ENCODE measurements around the gene ZPR1. TPM values are rescaled to one million over a fixed set of nuclear protein-coding genes. Genes with fewer than 3 reads are reported as not detected.

Gene ZPR1
- total and polyA plus RNA-seq, 2 of the 4 experiments (the other 2 are of a cell fraction), result 40.8 to 52.0 TPM

GRCh38 chr11:116790167-116791001 is 2.6 kb upstream of the ZPR1 start (continued):
- no peak for TF ChIP-seq CTCF (conservative IDR thresholded peaks at IDR 0.05; ENCODE audit: low read depth, low read length)

- H4K91ac ChIP-seq (ENCODE audit: insufficient read depth, low read depth, low read length), result 0 out of 2 replicates have a peak overlapping the region, but pooled peaks have one; percentile 75
- in situ Hi-C loops (cut with MboI; ENCODE audit: low sequenced_read_pairs) (loop anchor here (5.0 kb wide), 1 partner anchor 443 kb away; the partner anchor contains the start of genes PCSK7 and RNF214), dilution Hi-C loops (cut with HindIII; ENCODE audit: low sequenced_read_pairs, unreplicated experiment) (no loop called here), intact Hi-C loops (cut with micrococcal nuclease) (loop anchor here (1.0 kb wide), 1 partner anchor 47 kb away; no protein-coding TSS in a partner anchor)
- WGBS, 2 experiments (ENCODE audit: extremely low coverage in 2 of 2, insufficient read length in 1 of 2), result no CpG with 5 or more reads among the region's 4 CpGs
- H3K4ac ChIP-seq (ENCODE audit: low read depth, low read length), result no peak overlapping the region
- no peak overlapping the region for H3K4me3 ChIP-seq (ENCODE audit: insufficient read depth, low read depth, low read length)
- peaks cover 24% of the 10 kb centered on the region for H3K9me1 ChIP-seq (ENCODE audit: insufficient read depth, low read length)
- no peak overlapping the region for H3K9ac ChIP-seq (ENCODE audit: low read depth, low read length)
- H2BK20ac ChIP-seq (ENCODE audit: low read depth, low read length), result no peak overlapping the region; the same call in 1 of the 2 replicates
- no TSS peak for BruUV-seq (replicated peaks)
- H3K56ac ChIP-seq (ENCODE audit: extremely low read depth, insufficient read depth, low read length), result no peak overlapping the region
- ATAC-seq (ENCODE audit: low read depth), result no peak
- peak overlapping the region; percentile 28 for H2AK9ac ChIP-seq (replicated peaks; ENCODE audit: low read depth, low read length, poor library complexity)
- H2AK5ac ChIP-seq (ENCODE audit: low read depth, low read length), result no peak overlapping the region
- no peaks in the 10 kb centered on the region for H3K27me3 ChIP-seq (ENCODE audit: control insufficient read depth, insufficient read depth, low read length)
- 0 out of 2 replicates have a peak overlapping the region, but pooled peaks have one; percentile 10 for H3K23ac ChIP-seq (ENCODE audit: low read depth, low read length)
- ChIA-PET CTCF (no interaction called here), POLR2A (ENCODE audit: unreplicated experiment) (no interaction called here)
- H3K79me1 ChIP-seq (ENCODE audit: low read depth in 1 of 2, low read length in 2 of 2), result peaks cover 37 to 46% of the 10 kb centered on the region in 2 experiments
- H3K4me2 ChIP-seq (ENCODE audit: low read depth, low read length), result no peak overlapping the region
- no peak overlapping the region for H4K5ac ChIP-seq (ENCODE audit: low read depth, low read length)
- H3K18ac ChIP-seq (ENCODE audit: low read depth, low read length), result no peak overlapping the region
- no peak for DNase-seq
- H4K8ac ChIP-seq (ENCODE audit: low read depth in 2 of 2, low read length in 2 of 2), result peak overlapping the region; percentile 96 to 98; a peak in 2 of 4 replicates
- no peak overlapping the region for H2AFZ ChIP-seq (replicated peaks; ENCODE audit: low read length, poor library complexity)
- 0 out of 2 replicates have a peak, but pooled peaks cover 4% of the 10 kb centered on the region for H4K20me1 ChIP-seq (ENCODE audit: insufficient read depth, low read length)
- peaks cover 21% of the 10 kb centered on the region for H3K36me3 ChIP-seq (ENCODE audit: control insufficient read depth, insufficient read depth, low read length)
- no peak overlapping the region for H2BK5ac ChIP-seq (ENCODE audit: low read depth, low read length, poor library complexity, severe bottlenecking)
- H2BK15ac ChIP-seq (ENCODE audit: low read depth, low read length), result no peak overlapping the region
- no peaks in the 10 kb centered on the region for H3K9me3 ChIP-seq (ENCODE audit: control insufficient read depth, insufficient read depth, low read length)
- no peak overlapping the region for H3K14ac ChIP-seq (replicated peaks; ENCODE audit: low read depth, low read length)
- peaks cover 6% of the 10 kb centered on the region for H3K4me1 ChIP-seq (ENCODE audit: control insufficient read depth, insufficient read depth, low read length)
- no peak overlapping the region for H2BK120ac ChIP-seq (ENCODE audit: low read depth, low read length)
- H3K27ac ChIP-seq (ENCODE audit: insufficient read depth, low read length), result no peak overlapping the region
- TF ChIP-seq CHD1 (IDR thresholded peaks at IDR 0.05; ENCODE audit: low read depth, low read length) (no peak), RAD21 (IDR thresholded peaks at IDR 0.05; ENCODE audit: low read length) (no peak), ELK1 (IDR thresholded peaks at IDR 0.05; ENCODE audit: borderline replicate concordance, low read depth, low read length) (no peak), CTCF (conservative IDR thresholded peaks at IDR 0.05; ENCODE audit: low read depth, low read length) (no peak), FOS (IDR thresholded peaks at IDR 0.05; ENCODE audit: low read depth, low read length) (no peak), MAFK (IDR thresholded peaks at IDR 0.05; ENCODE audit: low read depth, low read length) (no peak), RFX5 (IDR thresholded peaks at IDR 0.05; ENCODE audit: low read depth, low read length) (no peak), MAZ (IDR thresholded peaks at IDR 0.05; ENCODE audit: borderline replicate concordance, low read depth, low read length) (no peak)
Observed at GRCh38 chr11:116788975-116789374, 1.2 kb upstream of the ZPR1 start.
